Sigmoid colon (tissue), 4 donors: ENCODE data around the gene IFI44.

ENCODE experiments used
- EP300 ChIP-seq, 4 donors: sonication (generic); formaldehyde crosslinking; IDR thresholded peaks; one replicate each; pipeline ENCODE4 v1.6.1; 2017; ENCODE audit warnings: antibody characterized with exemption in 4 of 4
- POLR2A ChIP-seq, 2 donors: fragments of 450-650 bp; IDR thresholded peaks; one replicate each; pipeline ENCODE4 v1.6.1; 2016; ENCODE audit warnings: antibody characterized with exemption in 2 of 2, mild to moderate bottlenecking in 2 of 2, moderate library complexity in 2 of 2
- TF ChIP-seq, protein P1 (sequence below), 4 experiments: fragments of 450-650 bp in 3 of 4; fragments of 200-600 bp in 1 of 4; IDR thresholded peaks; one replicate each; pipeline ENCODE4 v1.5.1; 2016 to 2019; ENCODE audit warnings: antibody characterized with exemption in 4 of 4, mild to moderate bottlenecking in 3 of 4, moderate library complexity in 2 of 4

DNA sequence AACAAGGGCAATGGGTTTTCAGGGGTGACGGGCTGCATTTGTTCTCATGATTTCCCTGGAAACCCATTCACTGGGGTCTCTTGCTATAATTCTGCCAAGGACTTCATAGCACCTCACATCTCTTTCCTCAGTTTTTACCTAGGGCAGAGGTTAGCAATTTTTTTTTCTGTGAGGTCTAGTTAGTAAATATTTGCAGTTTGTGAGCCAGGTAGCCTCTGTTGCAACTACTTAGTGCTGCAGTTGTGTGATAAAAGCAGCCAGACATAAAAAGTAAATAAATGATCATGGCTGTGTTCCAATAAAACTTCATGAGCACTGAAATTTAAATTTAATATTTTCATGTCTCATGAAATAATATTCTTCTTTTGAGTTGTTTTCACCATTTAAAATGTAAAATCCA, 37.7 kb downstream of the IFI44 start:
- TF ChIP-seq POLR2A (IDR thresholded peaks at IDR 0.05), result no peak
- TF ChIP-seq, protein P1, sequence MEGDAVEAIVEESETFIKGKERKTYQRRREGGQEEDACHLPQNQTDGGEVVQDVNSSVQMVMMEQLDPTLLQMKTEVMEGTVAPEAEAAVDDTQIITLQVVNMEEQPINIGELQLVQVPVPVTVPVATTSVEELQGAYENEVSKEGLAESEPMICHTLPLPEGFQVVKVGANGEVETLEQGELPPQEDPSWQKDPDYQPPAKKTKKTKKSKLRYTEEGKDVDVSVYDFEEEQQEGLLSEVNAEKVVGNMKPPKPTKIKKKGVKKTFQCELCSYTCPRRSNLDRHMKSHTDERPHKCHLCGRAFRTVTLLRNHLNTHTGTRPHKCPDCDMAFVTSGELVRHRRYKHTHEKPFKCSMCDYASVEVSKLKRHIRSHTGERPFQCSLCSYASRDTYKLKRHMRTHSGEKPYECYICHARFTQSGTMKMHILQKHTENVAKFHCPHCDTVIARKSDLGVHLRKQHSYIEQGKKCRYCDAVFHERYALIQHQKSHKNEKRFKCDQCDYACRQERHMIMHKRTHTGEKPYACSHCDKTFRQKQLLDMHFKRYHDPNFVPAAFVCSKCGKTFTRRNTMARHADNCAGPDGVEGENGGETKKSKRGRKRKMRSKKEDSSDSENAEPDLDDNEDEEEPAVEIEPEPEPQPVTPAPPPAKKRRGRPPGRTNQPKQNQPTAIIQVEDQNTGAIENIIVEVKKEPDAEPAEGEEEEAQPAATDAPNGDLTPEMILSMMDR (IDR thresholded peaks at IDR 0.05), result no peak
- no peak for TF ChIP-seq EP300 (IDR thresholded peaks at IDR 0.05)
